ENCODE results near the gene ARSB.

Gene ARSB

DNA sequence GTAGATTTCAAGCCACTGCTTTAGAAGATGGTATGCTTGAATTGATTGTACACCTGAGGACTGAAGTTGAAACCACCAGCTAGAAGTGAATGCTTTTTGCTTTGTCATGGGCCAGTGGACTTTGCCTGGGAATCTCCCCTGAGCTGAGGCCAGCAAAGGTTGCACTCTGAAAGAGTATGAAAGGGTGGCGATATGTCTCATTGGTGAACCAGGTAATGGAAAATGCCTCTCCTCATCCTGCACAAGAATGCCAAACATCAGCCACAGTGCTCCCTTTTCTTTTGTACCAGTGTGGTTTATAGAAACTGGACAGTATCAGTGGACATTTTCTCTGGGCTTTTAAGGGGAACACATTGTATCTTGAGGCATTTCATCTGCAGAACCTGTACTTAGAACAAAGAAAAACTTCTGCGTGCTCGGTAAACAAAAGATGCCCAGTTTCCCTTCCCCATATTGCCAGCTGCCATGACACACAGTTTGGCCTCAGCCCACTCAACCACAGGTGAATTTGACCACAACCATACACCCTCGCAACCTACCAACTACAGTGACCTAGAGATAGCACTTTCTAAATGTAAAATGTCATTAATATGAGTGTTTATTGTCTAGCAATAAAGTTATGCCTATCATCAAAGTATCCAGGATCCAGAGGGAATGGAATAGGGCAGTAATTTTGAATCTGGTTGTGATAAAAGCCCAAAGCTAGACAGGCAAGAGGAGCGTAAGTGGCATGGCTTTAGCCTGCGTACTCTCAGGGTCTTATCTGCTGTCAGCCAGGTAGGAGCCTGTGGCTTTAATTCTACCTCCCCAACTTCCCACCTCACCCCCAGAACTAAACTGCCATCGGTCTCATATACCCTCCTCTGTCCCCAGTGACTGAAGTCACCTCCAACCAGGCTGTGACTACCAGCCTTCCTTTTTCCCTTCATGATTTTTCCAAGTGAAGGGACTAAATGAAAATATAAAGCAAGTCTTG is 257.0 kb downstream of the ARSB start:
- no peak for DNase-seq

Data from anterior cingulate cortex (tissue), 58 donors.